ENCODE measurements around the gene RGS3.

DNA sequence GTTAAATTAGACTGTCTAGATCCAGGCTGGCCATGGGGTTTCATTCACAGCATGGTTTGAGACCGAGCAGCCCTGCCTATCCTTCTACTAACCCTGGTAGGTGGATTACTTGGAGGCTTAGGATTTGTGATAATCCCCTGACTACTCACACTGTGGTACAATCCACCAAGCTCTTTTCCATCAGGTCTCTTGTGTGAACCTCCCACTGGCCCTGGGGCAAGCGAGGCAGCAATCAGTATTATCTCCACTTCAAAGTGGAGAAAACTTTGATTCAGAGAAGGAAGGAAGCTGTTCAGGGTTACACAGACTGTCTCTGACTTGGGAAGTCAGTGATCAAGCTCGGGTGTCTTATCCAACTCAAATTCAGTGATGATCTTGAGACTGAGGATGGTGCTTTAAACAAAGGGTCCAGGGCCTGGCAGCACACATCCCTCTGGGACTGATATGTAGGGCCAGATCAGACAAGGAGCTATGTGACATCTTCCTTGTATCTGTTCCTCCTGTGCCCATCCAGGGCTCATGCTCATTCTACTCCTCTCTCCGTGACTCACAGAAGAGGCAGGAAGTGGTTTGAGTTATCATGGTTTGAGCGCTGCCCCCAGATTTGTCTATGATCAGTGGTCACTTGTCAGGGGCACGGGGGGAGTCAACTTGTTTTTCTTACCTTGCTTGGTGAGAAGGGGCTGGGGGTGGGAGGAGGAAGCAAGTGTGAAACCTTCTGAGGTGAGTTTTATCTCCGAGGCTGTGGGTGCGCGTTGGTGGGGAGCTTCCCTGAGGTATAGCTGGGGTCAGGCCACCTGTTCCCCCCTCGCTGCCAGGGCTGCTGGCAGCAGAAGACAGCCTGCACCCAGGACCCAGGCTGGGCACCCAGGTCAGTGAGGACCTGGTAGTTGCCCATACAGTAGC is 48.6 kb downstream of the RGS3 start:
- TF ChIP-seq POLR2AphosphoS5 (IDR thresholded peaks at IDR 0.05; ENCODE audit: low read depth), result no peak
- TF ChIP-seq REST (IDR thresholded peaks at IDR 0.05; ENCODE audit: insufficient replicate concordance, low read depth), result no peak
